NOMO-1 treated with dmso at 0.1 percent for 144 hours (cell line): Measurements from ENCODE around the gene NACA2.
"Not testable (repeated sequence)": the region's sequence is repeated elsewhere in the genome, so short reads cannot be mapped to it uniquely, and the experiment has no call there.

Source experiments
- DNase-seq: peaks from one replicate; lab custom pipeline; 2025; ENCODE audit not compliant: unreplicated experiment; lab: John Stamatoyannopoulos, UW

Gene NACA2

GRCh38 chr17:61579347-61579746 is 11.7 kb downstream of the NACA2 start:
- no peak for DNase-seq

DNA sequence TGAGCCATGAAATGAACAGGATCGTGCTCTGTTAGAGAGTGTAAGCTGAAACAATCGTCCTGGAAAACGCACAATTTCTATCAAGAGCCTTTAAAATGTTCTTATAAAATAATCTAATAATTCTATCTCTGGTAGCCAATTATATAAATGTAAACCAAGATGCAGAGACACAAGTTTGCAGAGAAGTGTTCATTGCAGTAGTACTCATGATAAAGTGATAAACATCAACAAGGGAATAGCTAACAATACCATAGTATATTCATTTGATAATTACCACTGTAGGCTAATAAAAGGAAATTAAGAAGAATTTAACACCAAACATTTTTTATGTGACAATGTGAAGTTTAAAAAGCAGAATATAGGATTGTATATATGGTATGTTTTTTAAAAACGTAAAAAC is 12.4 kb downstream of the NACA2 start:
- no peak for DNase-seq

- no peak for DNase-seq
Observed at GRCh38 chr17:61575983-61576382, 15.0 kb downstream of the NACA2 start.

DNA sequence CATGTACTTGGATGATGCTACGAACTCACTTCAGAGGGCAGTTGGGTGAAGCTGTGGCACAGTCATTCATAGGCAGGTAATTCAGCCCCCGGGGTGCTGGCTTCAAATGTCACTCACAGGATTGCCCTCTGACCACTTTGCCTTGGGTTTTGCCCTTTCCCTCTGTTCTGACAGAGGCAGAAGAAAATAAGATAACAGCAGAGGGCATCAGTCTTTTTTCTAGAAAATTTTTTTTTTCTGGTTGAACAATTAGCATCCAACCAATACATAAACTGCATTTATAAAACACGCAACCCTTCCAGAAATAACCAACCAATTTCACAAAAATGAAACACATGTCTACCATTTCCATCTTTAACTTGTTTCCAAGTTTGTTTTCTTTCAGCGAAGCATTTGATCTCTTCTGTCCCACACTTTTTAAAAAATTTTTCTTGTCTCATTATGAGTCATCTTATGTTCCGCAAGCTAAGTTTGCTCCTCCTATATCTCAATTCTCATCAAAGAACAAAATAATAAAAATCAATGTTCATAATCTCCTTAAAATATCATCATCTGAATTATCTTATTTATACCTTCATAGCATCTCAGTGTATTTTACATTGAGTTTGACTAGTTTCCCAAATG is 15.6 kb downstream of the NACA2 start:
- no peak for DNase-seq

- DNase-seq = no peak
Observed at GRCh38 chr17:61574542-61575351, 16.3 kb downstream of the NACA2 start.

DNA sequence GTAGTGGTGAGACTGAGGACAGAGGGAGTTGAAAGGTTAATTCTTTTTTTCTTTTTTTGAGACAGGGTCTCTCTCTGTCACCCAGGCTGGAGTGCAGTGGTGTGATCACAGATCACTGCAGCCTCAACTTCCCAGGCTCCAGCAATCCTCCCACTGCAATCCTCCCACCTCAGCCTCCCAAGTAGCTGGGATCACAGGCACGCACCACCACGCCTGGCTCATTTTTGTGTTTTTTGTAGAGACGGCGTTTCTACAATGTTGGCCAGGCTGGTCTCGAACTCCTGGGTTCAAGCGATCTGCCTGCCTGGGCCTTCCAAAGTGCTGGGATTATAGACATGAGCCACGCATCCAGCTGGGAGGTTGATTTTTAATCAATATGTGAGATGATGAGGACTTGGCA is 18.5 kb downstream of the NACA2 start:
- DNase-seq = not testable (repeated sequence)

DNA sequence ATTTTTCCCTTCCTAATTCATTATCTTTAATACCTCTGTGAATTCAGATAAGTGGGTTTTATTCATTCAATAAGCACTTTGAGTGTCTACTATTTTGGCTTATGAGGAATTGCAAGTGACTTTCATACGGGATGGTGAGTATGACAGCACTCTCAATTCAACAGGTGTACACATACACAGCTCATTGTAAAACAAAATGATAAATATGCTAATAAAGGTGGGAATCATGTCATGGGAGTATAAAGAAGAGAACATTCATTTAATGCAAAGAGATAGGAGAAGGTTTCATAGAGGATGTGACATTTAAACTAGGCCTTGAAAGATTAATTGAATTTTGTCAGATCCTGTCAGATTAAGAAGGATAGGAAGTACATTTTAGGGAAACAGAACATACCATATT is 19.4 kb downstream of the NACA2 start:
- no peak for DNase-seq

GRCh38 chr17:61570118-61570517 is 20.9 kb downstream of the NACA2 start:
- no peak for DNase-seq

- DNase-seq = not testable (repeated sequence)
Observed at GRCh38 chr17:61569525-61569924, 21.5 kb downstream of the NACA2 start.

DNA sequence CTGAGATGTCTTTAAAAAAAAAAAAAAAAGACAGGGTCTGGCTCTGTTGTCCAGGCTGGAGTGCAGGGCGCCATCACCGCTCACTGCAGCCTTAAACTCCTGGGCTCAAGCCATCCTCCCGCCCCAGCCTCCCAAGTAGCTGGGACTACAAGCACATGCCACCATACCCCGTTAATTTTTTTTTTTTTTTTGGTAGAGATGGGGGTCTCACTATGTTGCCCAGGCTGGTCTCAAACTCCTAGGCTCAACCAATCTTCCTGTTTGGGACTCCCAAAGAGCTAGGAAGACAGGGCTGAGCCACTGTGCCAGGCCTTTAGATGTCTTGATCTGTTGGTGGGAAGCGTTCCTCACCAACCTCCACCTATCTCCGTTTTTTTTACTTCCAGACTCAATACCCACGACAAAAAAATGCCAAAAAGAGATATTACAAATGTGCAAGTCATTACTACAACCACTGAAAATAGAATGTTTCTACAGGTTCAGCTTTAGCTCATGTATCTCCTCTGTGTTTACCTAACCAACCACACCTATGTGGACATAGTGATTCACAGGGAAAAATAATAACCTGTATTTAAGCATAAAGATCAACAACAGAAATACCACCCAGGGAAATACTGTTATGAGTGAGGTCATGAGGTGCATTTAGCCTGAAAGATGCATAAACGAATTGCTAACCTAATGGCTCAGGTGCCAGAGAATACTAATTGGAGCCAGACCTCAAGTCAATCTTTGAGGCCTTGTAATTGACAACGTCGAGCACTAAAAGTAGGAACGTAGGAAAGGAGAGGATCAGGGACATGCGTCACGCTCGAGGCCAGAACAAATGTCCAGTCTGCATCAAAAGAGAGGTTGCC is 22.6 kb downstream of the NACA2 start:
- DNase-seq = no peak

- no peak for DNase-seq
Observed at GRCh38 chr17:61567045-61567802, 23.8 kb downstream of the NACA2 start.

DNA sequence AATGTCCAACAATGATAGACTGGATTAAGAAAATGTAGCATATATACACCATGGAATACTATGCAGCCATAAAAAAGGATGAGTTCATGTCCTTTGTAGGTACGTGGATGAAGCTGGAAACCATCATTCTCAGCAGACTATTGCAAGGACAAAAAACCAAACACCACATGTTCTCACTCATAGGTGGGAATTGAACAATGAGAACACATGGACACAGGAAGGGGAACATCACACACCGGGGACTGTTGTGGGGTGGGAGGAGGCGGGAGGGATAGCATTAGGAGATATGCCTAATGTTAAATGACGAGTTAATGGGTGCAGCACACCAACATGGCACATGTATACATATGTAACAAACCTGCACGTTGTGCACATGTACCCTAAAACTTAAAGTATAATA is 24.6 kb downstream of the NACA2 start:
- not testable (repeated sequence) for DNase-seq

DNA sequence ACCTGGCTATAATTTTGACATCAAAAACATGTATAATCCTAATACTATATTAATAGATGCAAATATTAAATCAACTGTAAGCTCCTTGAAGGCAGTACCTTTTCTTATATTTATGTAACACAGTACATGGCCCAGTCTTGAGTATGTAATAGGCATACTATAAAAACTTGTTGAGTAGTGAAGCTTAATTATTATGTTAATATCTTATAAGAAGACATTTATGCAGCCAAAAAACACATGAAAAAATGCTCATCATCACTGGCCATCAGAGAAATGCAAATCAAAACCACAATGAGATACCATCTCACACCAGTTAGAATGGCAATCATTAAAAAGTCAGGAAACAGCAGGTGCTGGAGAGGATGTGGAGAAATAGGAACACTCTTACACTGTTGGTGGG is 25.2 kb downstream of the NACA2 start:
- not testable (repeated sequence) for DNase-seq

DNA sequence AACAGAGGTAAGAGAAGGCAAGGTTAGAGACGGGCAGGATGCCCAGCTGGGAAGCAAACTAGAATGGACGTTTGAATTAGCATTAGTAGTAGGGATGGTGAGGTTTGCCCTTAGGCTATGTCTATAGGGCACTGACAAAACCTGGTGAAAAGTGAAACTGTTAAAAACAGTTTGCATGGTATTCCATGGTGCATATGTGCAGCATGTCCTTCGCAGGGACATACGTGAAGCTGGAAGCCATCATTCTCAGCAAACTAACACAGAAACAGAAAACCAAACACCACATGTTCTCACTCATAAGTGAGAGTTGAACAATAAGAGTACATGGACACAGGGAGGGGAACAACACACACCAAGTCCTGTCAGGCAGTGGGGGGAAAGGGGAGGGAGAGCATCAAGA is 25.8 kb downstream of the NACA2 start:
- no peak for DNase-seq

DNA sequence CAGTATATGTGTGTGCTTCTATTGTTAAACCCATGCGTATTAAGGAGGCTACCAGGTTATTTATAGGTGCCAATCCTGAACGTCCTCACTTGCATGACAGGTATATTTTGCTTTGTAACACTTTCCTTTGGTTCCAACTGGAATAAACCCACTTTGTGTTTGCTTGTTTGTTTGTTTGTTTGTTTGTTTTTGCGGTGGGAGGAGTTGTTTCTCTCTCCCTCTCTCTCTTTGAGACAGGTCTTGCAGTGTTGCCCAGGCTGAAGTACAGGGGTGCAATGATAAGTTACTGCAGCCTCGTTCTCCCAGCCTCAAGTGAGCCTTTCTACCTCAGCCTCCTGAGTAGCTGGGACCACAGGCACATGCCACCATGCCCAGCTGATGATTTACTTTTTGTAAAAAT is 28.7 kb downstream of the NACA2 start:
- no peak for DNase-seq

- DNase-seq = no peak
Observed at GRCh38 chr17:61561354-61561753, 29.7 kb downstream of the NACA2 start.

- no peak for DNase-seq
Observed at GRCh38 chr17:61560071-61560470, 30.9 kb downstream of the NACA2 start.

GRCh38 chr17:61556224-61557188 is 34.5 kb downstream of the NACA2 start:
- no peak for DNase-seq

- DNase-seq = no peak
Observed at GRCh38 chr17:61555127-61555566, 35.9 kb downstream of the NACA2 start.

DNA sequence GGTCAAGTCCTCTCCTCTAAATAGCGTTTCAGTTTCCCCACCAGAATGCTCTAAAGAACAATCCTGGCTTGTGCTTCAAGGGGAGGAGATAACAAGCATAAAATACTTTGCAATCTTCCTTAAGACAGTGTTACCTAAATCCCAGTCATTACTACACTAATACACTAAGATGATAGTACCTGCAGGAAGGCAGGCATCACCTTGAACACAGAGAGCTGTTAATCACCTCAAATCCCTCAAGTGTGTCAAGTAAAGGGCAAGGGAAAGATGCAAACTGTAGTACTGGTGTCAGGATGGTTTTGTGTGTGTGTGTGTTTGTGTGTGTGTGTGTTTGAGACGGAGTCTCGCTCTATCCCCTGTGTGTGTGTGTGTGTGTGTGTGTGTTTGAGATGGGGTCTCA is 36.8 kb downstream of the NACA2 start:
- no peak for DNase-seq
